ENCODE results near the gene ZNF300.

DNA sequence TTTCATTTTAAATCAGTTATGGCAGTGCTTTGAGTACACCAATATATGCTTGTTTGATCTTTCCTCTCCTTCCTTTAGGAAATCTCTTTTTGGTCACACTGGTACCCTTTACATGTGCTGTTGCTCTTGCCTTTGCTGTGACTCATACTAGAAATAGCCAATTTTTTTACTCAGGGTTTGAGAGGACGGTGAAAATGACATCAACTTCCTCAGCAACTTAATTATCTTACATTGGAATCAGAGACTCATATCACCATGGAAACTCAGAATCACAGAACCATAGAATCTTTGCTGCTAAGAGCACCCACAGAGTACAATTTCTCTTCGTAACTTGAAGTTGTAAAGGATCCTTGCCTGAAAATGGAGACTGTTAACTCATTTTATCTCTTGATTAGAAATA is 13.8 kb upstream of the ZNF300 start:
- TF ChIP-seq, protein P1, sequence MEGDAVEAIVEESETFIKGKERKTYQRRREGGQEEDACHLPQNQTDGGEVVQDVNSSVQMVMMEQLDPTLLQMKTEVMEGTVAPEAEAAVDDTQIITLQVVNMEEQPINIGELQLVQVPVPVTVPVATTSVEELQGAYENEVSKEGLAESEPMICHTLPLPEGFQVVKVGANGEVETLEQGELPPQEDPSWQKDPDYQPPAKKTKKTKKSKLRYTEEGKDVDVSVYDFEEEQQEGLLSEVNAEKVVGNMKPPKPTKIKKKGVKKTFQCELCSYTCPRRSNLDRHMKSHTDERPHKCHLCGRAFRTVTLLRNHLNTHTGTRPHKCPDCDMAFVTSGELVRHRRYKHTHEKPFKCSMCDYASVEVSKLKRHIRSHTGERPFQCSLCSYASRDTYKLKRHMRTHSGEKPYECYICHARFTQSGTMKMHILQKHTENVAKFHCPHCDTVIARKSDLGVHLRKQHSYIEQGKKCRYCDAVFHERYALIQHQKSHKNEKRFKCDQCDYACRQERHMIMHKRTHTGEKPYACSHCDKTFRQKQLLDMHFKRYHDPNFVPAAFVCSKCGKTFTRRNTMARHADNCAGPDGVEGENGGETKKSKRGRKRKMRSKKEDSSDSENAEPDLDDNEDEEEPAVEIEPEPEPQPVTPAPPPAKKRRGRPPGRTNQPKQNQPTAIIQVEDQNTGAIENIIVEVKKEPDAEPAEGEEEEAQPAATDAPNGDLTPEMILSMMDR (IDR thresholded peaks at IDR 0.05), result no peak
- TF ChIP-seq POLR2A (IDR thresholded peaks at IDR 0.05), result no peak
